Ishikawa (cell line): Measurements from ENCODE around the gene NXN.

Source experiments
- CREB1 ChIP-seq: IDR thresholded peaks from 2 replicates; pipeline ENCODE4 v1.6.1; 2012; ENCODE audit warnings: low read depth
- NFIC ChIP-seq: IDR thresholded peaks from 2 replicates; pipeline ENCODE4 v1.6.1; 2012

- TF ChIP-seq CREB1 = no peak
- no peak for TF ChIP-seq NFIC
These were observed 201.5 kb downstream of the NXN start for GRCh38 chr17:778096-778495.
